Endothelial cell of umbilical vein (primary cell): ENCODE data around the gene ZNF580. TPM values are rescaled to one million over a fixed set of nuclear protein-coding genes. Genes with fewer than 3 reads are reported as not detected.

ENCODE experiments used
- BruUV-seq: library from RNA; stranded (reverse); fragments of 400-500 nt; replicated peaks from 2 replicates; lab custom pipeline; 2021; lab: Mats Ljungman, UMichigan
- CTCF ChIA-PET: fragments of 300-600, 350-600 bp; sonication (Branson Sonifier 250); formaldehyde crosslinking; loops from one replicate; lab custom pipeline; 2021; ENCODE audit warnings: antibody characterized with exemption, inconsistent platforms; lab: Charles Lee
- POLR2A ChIA-PET: fragments of 300-600, 350-600 bp; sonication (Branson Sonifier 250); formaldehyde crosslinking; loops from one replicate; lab custom pipeline; 2021; ENCODE audit warnings: antibody characterized with exemption, inconsistent platforms; lab: Charles Lee
- DNase-seq: peaks from one replicate; pipeline ENCODE4 v3.0.0-alpha.2; 2011; ENCODE audit warnings: low read depth, low spot score
- FAIRE-seq: peaks from 2 replicates; lab custom pipeline; 2011; peaks lifted over from hg19 to GRCh38; lab: Jason Lieb, UNC
- H2AFZ ChIP-seq: 2 replicates; pipeline ENCODE4 v1.6.0; 2012; ENCODE audit warnings: low read depth, low read length, control low read depth, inconsistent platforms
- H3K27ac ChIP-seq: 2 replicates; pipeline ENCODE4 v1.5.1; 2011; ENCODE audit warnings: low read depth, mild to moderate bottlenecking, control low read depth, low read length, moderate library complexity; ENCODE audit not compliant: insufficient read depth
- H3K27me3 ChIP-seq, 2 experiments: 2 replicates each; pipeline versions ENCODE4 v1.6.0 to v1.6.1; 2011; ENCODE audit warnings: low read length in 2 of 2, mixed read lengths in 1 of 2; ENCODE audit not compliant: control insufficient read depth in 2 of 2, insufficient read depth in 2 of 2
- H3K36me3 ChIP-seq, 2 experiments: 2 replicates in 1 of 2; 3 replicates in 1 of 2; pipeline ENCODE4 v1.5.1; 2011; ENCODE audit warnings: low read length in 2 of 2, mild to moderate bottlenecking in 1 of 2, moderate library complexity in 1 of 2; ENCODE audit not compliant: control insufficient read depth in 2 of 2, insufficient read depth in 2 of 2; ENCODE audit errors: extremely low read depth in 1 of 2
- H3K4me1 ChIP-seq: 3 replicates; pipeline ENCODE4 v1.5.1; 2011; ENCODE audit warnings: mild to moderate bottlenecking, low read length; ENCODE audit not compliant: control insufficient read depth, insufficient read depth; ENCODE audit errors: extremely low read depth
- H3K4me2 ChIP-seq: 2 replicates; pipeline ENCODE4 v1.6.1; 2011; ENCODE audit warnings: low read length, control low read depth, mixed read lengths; ENCODE audit not compliant: insufficient read depth
- H3K4me3 ChIP-seq, 3 experiments: fragments of 200-600 bp in 1 of 3; sonication (generic), shearing (Covaris generic) in 1 of 3; replicated peaks in 1 of 3; 2 replicates each; pipeline ENCODE4 v1.5.1; 2011 to 2016; ENCODE audit warnings: control low read depth in 3 of 3, low read length in 3 of 3, mild to moderate bottlenecking in 2 of 3, inconsistent platforms in 1 of 3, low read depth in 1 of 3, moderate library complexity in 1 of 3; ENCODE audit not compliant: insufficient read depth in 1 of 3
- H3K79me2 ChIP-seq: 2 replicates; pipeline ENCODE4 v1.6.0; 2012; ENCODE audit warnings: low read length, inconsistent platforms; ENCODE audit not compliant: control insufficient read depth, insufficient read depth
- H3K9ac ChIP-seq: replicated peaks from 2 replicates; pipeline ENCODE3; 2011; ENCODE audit warnings: low read length, control low read depth; ENCODE audit not compliant: insufficient read depth; ENCODE audit errors: extremely low read depth
- H3K9me1 ChIP-seq: replicated peaks from 3 replicates; pipeline ENCODE4 v1.6.0; 2011; ENCODE audit warnings: mild to moderate bottlenecking, low read length; ENCODE audit not compliant: control insufficient read depth, insufficient read depth; ENCODE audit errors: extremely low read depth
- H3K9me3 ChIP-seq: replicated peaks from 2 replicates; pipeline ENCODE4 v1.5.1; 2012; ENCODE audit warnings: low read length, inconsistent platforms; ENCODE audit not compliant: control insufficient read depth, insufficient read depth
- H4K20me1 ChIP-seq: replicated peaks from 2 replicates; pipeline ENCODE3; 2011; ENCODE audit warnings: mild to moderate bottlenecking, low read length; ENCODE audit not compliant: control insufficient read depth, insufficient read depth; ENCODE audit errors: extremely low read depth
- FOS ChIP-seq: IDR thresholded peaks from 2 replicates; pipeline ENCODE4 v1.6.1; 2011; ENCODE audit warnings: mild to moderate bottlenecking, low read length, moderate library complexity, borderline replicate concordance; ENCODE audit not compliant: insufficient read depth
- GATA2 ChIP-seq: IDR thresholded peaks from 2 replicates; pipeline ENCODE4 v1.7.0; 2011; ENCODE audit warnings: low read depth, mild to moderate bottlenecking, moderate library complexity, mixed read lengths, low read length; ENCODE audit not compliant: insufficient read length, insufficient read depth
- JUN ChIP-seq: IDR thresholded peaks from 2 replicates; pipeline ENCODE4 v1.6.1; 2011; ENCODE audit warnings: borderline replicate concordance, low read depth; ENCODE audit not compliant: insufficient read length, insufficient read depth
- MAX ChIP-seq: IDR thresholded peaks from 2 replicates; pipeline ENCODE4 v1.6.1; 2011; ENCODE audit not compliant: insufficient read depth, insufficient read length
- POLR2A ChIP-seq: IDR thresholded peaks from 2 replicates; pipeline ENCODE4 v1.6.1; 2012; ENCODE audit warnings: low read depth, mild to moderate bottlenecking, control low read depth, low read length
- dilution Hi-C: fragments of 300-500 bp; cut with MboI; formaldehyde crosslinking; loops from one replicate; pipeline ENCODE4 v1.15.0; 2019; ENCODE audit warnings: low sequenced_read_pairs; ENCODE audit not compliant: extremely low pct_ligation_motif_present
- intact Hi-C: fragments of 100-400 bp; cut with micrococcal nuclease; formaldehyde crosslinking; loops from one replicate; pipeline ENCODE4 v1.10.0; 2022
- polyA plus RNA-seq, 4 experiments: library from polyadenylated mRNA; depleted of rRNA in 3 of 4; stranded (reverse) in 3 of 4; unstranded in 1 of 4; fragments of >200 nt; gene quantifications; 2 replicates each; pipeline versions ENCODE4 v1.2.1 to v1.2.3, GENCODE V29; 2011 to 2012; ENCODE audit warnings: missing spikeins in 1 of 4
- total RNA-seq: library from RNA; stranded (reverse); gene quantifications from 2 replicates; pipeline ENCODE4 v1.2.3, GENCODE V29; 2021
- TF ChIP-seq, protein P1 (sequence below), 2 donors: IDR thresholded peaks; 1 replicate in 1 of 2; 2 replicates in 1 of 2; pipeline ENCODE4 v1.5.1; 2011; ENCODE audit warnings: low read length in 2 of 2, mild to moderate bottlenecking in 2 of 2, moderate library complexity in 2 of 2, control low read depth in 1 of 2, inconsistent platforms in 1 of 2, low read depth in 1 of 2; ENCODE audit not compliant: insufficient read depth in 1 of 2; ENCODE audit errors: extremely low read depth in 1 of 2

ZNF580 gene
- total and polyA plus RNA-seq, 2 donors (not counting 3 experiments of a cell fraction or from before 2014, with no cell fraction given): 13.7 to 41.1 TPM

- no peak for FAIRE-seq
- dilution Hi-C loops (no loop called here), intact Hi-C loops (no loop called here)
- H3K9me3 ChIP-seq: no peaks in the 10 kb centered on the region
- H3K9ac ChIP-seq: no peak overlapping the region
- H3K4me3 ChIP-seq: no peak overlapping the region
- BruUV-seq: no TSS peak
- no peak overlapping the region for H3K27ac ChIP-seq
- H3K9me1 ChIP-seq: no peaks in the 10 kb centered on the region
- no peak overlapping the region for H2AFZ ChIP-seq
- DNase-seq: no peak
- ChIA-PET POLR2A (no interaction called here), CTCF (interaction anchor here (1.0 kb wide), 1 partner anchor 16 kb away, joined by 3 read pairs; no protein-coding TSS in a partner anchor)
- TF ChIP-seq, protein P1, sequence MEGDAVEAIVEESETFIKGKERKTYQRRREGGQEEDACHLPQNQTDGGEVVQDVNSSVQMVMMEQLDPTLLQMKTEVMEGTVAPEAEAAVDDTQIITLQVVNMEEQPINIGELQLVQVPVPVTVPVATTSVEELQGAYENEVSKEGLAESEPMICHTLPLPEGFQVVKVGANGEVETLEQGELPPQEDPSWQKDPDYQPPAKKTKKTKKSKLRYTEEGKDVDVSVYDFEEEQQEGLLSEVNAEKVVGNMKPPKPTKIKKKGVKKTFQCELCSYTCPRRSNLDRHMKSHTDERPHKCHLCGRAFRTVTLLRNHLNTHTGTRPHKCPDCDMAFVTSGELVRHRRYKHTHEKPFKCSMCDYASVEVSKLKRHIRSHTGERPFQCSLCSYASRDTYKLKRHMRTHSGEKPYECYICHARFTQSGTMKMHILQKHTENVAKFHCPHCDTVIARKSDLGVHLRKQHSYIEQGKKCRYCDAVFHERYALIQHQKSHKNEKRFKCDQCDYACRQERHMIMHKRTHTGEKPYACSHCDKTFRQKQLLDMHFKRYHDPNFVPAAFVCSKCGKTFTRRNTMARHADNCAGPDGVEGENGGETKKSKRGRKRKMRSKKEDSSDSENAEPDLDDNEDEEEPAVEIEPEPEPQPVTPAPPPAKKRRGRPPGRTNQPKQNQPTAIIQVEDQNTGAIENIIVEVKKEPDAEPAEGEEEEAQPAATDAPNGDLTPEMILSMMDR (IDR thresholded peaks at IDR 0.05; ENCODE audit: extremely low read depth in 1 of 2, insufficient read depth in 1 of 2, low read depth in 1 of 2, low read length in 2 of 2): no peak
- TF ChIP-seq GATA2 (no peak), MAX (no peak), FOS (no peak), JUN (no peak), POLR2A (no peak)
- H4K20me1 ChIP-seq: no peaks in the 10 kb centered on the region
- H3K4me1 ChIP-seq: no peaks in the 10 kb centered on the region
- H3K79me2 ChIP-seq: peaks cover 29% of the 10 kb centered on the region
- H3K27me3 ChIP-seq: no peaks in the 10 kb centered on the region
- no peak overlapping the region for H3K4me2 ChIP-seq
- H3K36me3 ChIP-seq: peaks cover 3 to 54% of the 10 kb centered on the region in 2 experiments
Measured at GRCh38 chr19:55687281-55688201, 46.7 kb downstream of the ZNF580 start.
